ENCODE measurements around the gene PPP1R3F. TPM values are rescaled to one million over a fixed set of nuclear protein-coding genes. Genes with fewer than 3 reads are reported as not detected.
A peak's percentile ranks its signal among the peaks of the same experiment; 100 is the strongest.

Gene PPP1R3F
- total RNA-seq, 4 donors from 2014 or later = 12.0 to 27.5 (median 17.0) TPM

DNA sequence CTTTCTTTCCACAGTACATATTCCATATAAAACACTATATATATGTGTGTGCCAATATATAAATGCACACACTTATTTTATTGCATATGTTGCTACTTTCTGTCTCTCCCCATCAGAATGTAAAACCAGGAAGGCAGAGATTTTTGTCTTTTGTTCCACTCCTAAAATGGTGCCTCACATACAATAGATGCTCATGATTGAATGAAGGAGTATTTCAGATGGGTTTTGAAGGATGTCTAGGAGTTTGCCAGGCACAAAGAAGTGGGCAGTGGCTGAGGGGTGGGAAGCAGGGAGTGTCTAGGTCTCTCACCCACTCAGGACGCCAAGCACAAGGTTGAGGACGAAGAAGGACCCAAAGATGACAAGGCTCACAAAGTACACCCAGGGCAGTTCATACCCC lies 41.9 kb upstream of the PPP1R3F start:
- peaks cover 0 to 6% (median 0%) of the 10 kb centered on the region in 3 donors for H3K4me1 ChIP-seq
- H3K36me3 ChIP-seq = no peaks in the 10 kb centered on the region
- H3K9me3 ChIP-seq = no peaks in the 10 kb centered on the region
- ATAC-seq = no peak
- TF ChIP-seq EP300 (IDR thresholded peaks at IDR 0.05) (no peak), POLR2A (IDR thresholded peaks at IDR 0.05) (no peak), POLR2AphosphoS5 (IDR thresholded peaks at IDR 0.05) (no peak)
- TF ChIP-seq, protein P1, sequence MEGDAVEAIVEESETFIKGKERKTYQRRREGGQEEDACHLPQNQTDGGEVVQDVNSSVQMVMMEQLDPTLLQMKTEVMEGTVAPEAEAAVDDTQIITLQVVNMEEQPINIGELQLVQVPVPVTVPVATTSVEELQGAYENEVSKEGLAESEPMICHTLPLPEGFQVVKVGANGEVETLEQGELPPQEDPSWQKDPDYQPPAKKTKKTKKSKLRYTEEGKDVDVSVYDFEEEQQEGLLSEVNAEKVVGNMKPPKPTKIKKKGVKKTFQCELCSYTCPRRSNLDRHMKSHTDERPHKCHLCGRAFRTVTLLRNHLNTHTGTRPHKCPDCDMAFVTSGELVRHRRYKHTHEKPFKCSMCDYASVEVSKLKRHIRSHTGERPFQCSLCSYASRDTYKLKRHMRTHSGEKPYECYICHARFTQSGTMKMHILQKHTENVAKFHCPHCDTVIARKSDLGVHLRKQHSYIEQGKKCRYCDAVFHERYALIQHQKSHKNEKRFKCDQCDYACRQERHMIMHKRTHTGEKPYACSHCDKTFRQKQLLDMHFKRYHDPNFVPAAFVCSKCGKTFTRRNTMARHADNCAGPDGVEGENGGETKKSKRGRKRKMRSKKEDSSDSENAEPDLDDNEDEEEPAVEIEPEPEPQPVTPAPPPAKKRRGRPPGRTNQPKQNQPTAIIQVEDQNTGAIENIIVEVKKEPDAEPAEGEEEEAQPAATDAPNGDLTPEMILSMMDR (IDR thresholded peaks at IDR 0.05) = no peak
- H3K27me3 ChIP-seq = peaks cover 9% of the 10 kb centered on the region
- no peak overlapping the region for H3K4me3 ChIP-seq
- 69% methylated on average over 2 of the region's 2 CpGs; no CpG with 5 or more reads in 1 of the 2 donors for WGBS, 2 donors (ENCODE audit: low coverage in 1 of 2)
- no peak overlapping the region for H3K27ac ChIP-seq

DNA sequence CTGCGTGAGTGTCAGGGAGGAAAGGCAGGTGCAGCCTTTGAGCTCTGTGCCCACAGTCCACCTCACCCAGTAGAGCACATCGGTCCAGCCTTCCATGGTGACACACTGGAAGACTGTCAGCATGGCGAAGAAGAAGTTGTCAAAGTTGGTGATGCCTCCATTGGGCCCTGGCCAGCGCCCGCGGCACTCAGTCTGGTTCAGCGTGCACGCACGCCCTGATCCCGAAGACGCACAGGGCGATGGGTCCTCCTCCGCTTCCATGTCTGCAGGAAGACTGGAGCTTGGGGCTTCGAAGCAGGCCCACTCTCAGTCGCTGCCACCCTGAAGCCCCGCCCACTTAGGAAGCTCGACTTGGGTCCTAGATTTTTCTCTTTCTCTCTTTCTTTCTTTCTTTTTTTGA lies 41.4 kb upstream of the PPP1R3F start:
- Histone ChIP-seq H3K27ac (no peak overlapping the region), H3K4me3 (no peak overlapping the region), H3K9me3 (no peaks in the 10 kb centered on the region), H3K4me1 (peaks cover 0 to 6% (median 0%) of the 10 kb centered on the region in 3 donors), H3K36me3 (no peaks in the 10 kb centered on the region), H3K27me3 (peaks cover 9% of the 10 kb centered on the region)
- 79% methylated on average over 9 of the region's 17 CpGs; no CpG with 5 or more reads in 1 of the 2 donors for WGBS, 2 donors (ENCODE audit: low coverage in 1 of 2)
- TF ChIP-seq EP300 (IDR thresholded peaks at IDR 0.05) = no peak
- TF ChIP-seq, protein P1 (IDR thresholded peaks at IDR 0.05) = no peak
- TF ChIP-seq POLR2AphosphoS5 (IDR thresholded peaks at IDR 0.05) = no peak
- TF ChIP-seq POLR2A (IDR thresholded peaks at IDR 0.05) = no peak
- ATAC-seq = no peak

DNA sequence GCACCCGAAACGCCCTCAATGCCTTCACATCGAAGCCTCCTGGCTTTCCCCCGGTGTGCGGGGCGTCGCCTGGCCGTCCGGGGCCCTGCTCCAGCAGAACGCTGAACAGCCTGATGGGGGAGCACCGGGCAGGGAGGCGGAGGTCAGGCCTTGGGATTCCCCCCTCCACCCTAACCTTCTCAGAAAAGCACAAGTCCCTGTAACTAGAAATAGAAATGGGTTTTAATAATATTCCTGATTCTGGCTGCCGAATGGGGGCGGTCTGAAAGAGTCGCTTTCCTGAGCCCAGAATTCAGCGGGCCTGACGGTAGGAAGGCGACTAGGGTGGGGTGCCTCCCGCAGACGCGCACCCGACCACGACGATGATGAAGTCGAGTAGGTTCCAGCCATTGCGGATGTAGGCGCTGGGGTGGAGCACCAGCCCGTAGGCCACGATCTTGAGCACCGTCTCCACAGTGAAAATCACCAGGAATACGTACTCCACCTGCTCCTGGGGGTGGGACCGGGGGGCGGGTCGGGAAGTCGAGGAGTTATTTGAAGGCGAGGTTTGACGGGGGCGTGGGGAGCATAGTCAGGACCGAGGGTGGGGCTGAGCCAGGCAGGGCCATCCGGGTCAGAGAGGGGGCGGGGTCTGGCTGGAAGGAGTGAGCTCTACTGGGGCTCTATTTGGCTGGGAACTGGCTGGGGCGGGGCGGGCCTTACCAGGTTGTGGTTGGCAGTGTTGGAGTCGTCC lies 38.9 kb upstream of the PPP1R3F start:
- peak overlapping the region in 1 of 4 donors; percentile 48 for H3K27ac ChIP-seq

DNA sequence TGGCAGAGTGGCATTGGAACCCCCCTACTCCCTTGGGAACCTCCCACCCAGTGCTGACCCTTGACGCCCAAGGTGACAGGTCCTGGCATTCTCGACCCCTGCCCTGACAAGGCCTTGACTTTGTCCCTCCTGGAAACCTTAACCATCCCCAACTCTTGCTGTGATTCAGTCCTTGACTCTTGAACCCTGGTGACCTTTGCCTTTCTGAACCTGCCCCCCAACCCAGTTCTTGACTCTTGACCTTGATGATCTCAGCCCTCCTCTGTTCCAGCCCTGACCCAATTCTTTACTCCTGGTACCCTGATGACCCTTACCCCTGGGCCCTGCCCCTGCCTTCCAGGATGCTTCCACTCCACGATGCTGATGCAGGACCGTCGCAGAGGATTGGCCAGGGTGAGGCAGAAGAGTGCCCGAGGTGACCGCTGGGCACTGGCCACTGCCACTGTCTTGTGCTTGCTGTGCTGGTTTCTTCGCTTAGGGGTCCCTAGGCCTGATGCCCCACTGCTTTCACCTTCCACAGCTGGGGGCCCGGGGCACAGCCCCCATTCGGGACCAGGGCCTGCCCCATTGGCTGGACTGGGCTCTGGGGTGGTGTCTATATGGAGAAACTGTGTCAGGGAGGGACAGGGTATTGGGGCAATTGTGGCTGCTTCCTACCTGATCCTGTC lies 38.1 kb upstream of the PPP1R3F start:
- Histone ChIP-seq H3K4me1 (peaks cover 0 to 13% (median 0%) of the 10 kb centered on the region in 3 donors), H3K9me3 (no peaks in the 10 kb centered on the region), H3K27ac (no peak overlapping the region), H3K36me3 (no peaks in the 10 kb centered on the region), H3K27me3 (peaks cover 15% of the 10 kb centered on the region), H3K4me3 (no peak overlapping the region)
- no peak for ATAC-seq
- WGBS, 2 donors (ENCODE audit: low coverage in 1 of 2) = 60% methylated on average over 1 of the region's 10 CpGs; no CpG with 5 or more reads in 1 of the 2 donors
- TF ChIP-seq, protein P1 (IDR thresholded peaks at IDR 0.05) = no peak
- TF ChIP-seq POLR2A (IDR thresholded peaks at IDR 0.05) = no peak
- TF ChIP-seq POLR2AphosphoS5 (IDR thresholded peaks at IDR 0.05) = no peak
- TF ChIP-seq EP300 (IDR thresholded peaks at IDR 0.05) = no peak

More for the DNA sequence above, 38.9 kb upstream of the PPP1R3F start:
- no peaks in the 10 kb centered on the region for H3K36me3 ChIP-seq
- H3K27me3 ChIP-seq = peaks cover 15% of the 10 kb centered on the region
- WGBS, 2 donors (ENCODE audit: low coverage in 1 of 2) = 60% methylated on average over 1 of the region's 44 CpGs; no CpG with 5 or more reads in 1 of the 2 donors
- H3K4me3 ChIP-seq = peak overlapping the region in 1 of 2 donors; percentile 37
- TF ChIP-seq POLR2A (IDR thresholded peaks at IDR 0.05) (no peak), EP300 (IDR thresholded peaks at IDR 0.05) (no peak), POLR2AphosphoS5 (IDR thresholded peaks at IDR 0.05) (no peak)
- TF ChIP-seq, protein P1 (IDR thresholded peaks at IDR 0.05) = no peak
- H3K4me1 ChIP-seq = peaks cover 0 to 6% (median 0%) of the 10 kb centered on the region in 3 donors
- peak; percentile 50 for ATAC-seq
- no peaks in the 10 kb centered on the region for H3K9me3 ChIP-seq
